ENCODE data around the gene HEXD. TPM values are rescaled to one million over a fixed set of nuclear protein-coding genes. Genes with fewer than 3 reads are reported as not detected.

HEXD gene
- total and polyA plus RNA-seq, 10 of the 15 experiments (the other 5 are each of a cell fraction or from before 2014, with no cell fraction given) = 1.6 to 24.2 (median 7.0) TPM

DNA sequence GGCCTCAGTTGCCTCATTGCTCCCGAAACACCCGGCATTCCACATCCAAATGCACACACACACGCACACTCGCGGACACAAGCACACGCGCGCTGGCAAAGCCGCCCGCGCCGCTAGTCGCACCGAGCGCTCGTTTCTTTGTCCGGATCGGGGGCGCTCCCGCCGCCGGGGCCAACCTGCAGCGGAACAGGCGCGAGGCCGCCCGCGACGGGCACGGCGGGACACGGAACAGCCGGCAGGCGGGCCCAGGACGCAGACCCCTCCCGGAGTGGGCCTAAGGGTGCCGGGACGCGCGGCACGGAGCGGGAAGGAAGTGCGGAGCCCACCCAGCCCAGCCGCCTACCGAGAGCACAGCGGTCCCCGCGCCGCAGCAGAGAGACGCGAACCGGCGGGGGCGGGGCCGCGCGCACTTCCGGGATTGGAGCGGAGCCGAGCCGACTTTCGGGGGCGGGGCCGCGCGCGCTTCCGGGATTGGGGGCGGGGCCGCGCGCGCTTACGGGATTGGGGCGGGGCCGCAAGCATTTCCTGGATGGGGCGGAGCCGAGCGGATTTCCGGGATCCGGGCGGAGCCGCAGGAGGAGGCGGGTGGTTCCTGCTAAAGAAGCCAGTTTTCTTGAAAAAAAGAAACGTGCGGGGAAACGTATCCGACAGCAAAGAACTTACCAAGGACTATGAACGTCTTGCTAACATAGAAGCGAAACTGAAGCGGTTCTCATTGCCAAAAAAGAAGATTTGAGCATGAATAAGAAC lies 32.4 kb downstream of the HEXD start, which contains the start of gene CYBC1 (continued):
- 0 out of 2 replicates have a peak, but pooled peaks have one; percentile 47 for TF ChIP-seq CHD2 (IDR thresholded peaks at IDR 0.05; ENCODE audit: borderline replicate concordance, low read depth, low read length)
- TF ChIP-seq, protein P1, sequence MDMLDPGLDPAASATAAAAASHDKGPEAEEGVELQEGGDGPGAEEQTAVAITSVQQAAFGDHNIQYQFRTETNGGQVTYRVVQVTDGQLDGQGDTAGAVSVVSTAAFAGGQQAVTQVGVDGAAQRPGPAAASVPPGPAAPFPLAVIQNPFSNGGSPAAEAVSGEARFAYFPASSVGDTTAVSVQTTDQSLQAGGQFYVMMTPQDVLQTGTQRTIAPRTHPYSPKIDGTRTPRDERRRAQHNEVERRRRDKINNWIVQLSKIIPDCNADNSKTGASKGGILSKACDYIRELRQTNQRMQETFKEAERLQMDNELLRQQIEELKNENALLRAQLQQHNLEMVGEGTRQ (IDR thresholded peaks at IDR 0.05; ENCODE audit: borderline replicate concordance, low read depth, low read length) = no peak
- TF ChIP-seq PAX5 (IDR thresholded peaks at IDR 0.05; ENCODE audit: borderline replicate concordance, low read depth, low read length) = no peak
- peak; percentile 87 for TF ChIP-seq POLR2AphosphoS5 (IDR thresholded peaks at IDR 0.05; ENCODE audit: low read length)
- TF ChIP-seq SRF (IDR thresholded peaks at IDR 0.05; ENCODE audit: low read depth in 2 of 2, low read length in 2 of 2) = 0 out of 4 replicates have a peak, but pooled peaks of 1 of the 2 experiments have one; percentile 39
- no peak for TF ChIP-seq NBN (IDR thresholded peaks at IDR 0.05)
- TF ChIP-seq, protein P2, sequence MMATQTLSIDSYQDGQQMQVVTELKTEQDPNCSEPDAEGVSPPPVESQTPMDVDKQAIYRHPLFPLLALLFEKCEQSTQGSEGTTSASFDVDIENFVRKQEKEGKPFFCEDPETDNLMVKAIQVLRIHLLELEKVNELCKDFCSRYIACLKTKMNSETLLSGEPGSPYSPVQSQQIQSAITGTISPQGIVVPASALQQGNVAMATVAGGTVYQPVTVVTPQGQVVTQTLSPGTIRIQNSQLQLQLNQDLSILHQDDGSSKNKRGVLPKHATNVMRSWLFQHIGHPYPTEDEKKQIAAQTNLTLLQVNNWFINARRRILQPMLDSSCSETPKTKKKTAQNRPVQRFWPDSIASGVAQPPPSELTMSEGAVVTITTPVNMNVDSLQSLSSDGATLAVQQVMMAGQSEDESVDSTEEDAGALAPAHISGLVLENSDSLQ (IDR thresholded peaks at IDR 0.05) = no peak
- TF ChIP-seq HDAC6 (IDR thresholded peaks at IDR 0.05; ENCODE audit: unreplicated experiment) = no peak
- no peak for TF ChIP-seq RCOR1 (conservative IDR thresholded peaks at IDR 0.05; ENCODE audit: low read depth, low read length)
- TF ChIP-seq JUNB (IDR thresholded peaks at IDR 0.05) = no peak
- TF ChIP-seq, protein P3, sequence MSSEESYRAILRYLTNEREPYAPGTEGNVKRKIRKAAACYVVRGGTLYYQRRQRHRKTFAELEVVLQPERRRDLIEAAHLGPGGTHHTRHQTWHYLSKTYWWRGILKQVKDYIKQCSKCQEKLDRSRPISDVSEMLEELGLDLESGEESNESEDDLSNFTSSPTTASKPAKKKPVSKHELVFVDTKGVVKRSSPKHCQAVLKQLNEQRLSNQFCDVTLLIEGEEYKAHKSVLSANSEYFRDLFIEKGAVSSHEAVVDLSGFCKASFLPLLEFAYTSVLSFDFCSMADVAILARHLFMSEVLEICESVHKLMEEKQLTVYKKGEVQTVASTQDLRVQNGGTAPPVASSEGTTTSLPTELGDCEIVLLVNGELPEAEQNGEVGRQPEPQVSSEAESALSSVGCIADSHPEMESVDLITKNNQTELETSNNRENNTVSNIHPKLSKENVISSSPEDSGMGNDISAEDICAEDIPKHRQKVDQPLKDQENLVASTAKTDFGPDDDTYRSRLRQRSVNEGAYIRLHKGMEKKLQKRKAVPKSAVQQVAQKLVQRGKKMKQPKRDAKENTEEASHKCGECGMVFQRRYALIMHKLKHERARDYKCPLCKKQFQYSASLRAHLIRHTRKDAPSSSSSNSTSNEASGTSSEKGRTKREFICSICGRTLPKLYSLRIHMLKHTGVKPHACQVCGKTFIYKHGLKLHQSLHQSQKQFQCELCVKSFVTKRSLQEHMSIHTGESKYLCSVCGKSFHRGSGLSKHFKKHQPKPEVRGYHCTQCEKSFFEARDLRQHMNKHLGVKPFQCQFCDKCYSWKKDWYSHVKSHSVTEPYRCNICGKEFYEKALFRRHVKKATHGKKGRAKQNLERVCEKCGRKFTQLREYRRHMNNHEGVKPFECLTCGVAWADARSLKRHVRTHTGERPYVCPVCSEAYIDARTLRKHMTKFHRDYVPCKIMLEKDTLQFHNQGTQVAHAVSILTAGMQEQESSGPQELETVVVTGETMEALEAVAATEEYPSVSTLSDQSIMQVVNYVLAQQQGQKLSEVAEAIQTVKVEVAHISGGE (CRISPR knock-in tag; IDR thresholded peaks at IDR 0.05) = no peak
- TF ChIP-seq, protein P4, sequence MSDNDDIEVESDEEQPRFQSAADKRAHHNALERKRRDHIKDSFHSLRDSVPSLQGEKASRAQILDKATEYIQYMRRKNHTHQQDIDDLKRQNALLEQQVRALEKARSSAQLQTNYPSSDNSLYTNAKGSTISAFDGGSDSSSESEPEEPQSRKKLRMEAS (IDR thresholded peaks at IDR 0.05; ENCODE audit: low read depth, low read length) = peak; percentile 66; the same call in 1 of the 2 replicates
- no peak for TF ChIP-seq TCF7 (IDR thresholded peaks at IDR 0.05; ENCODE audit: borderline replicate concordance)
- TF ChIP-seq SIX5 (IDR thresholded peaks at IDR 0.05; ENCODE audit: low read depth, low read length, severe bottlenecking) = no peak
- 0 out of 2 replicates have a peak, but pooled peaks have one; percentile 6 for TF ChIP-seq YY1 (IDR thresholded peaks at IDR 0.05; ENCODE audit: low read depth, low read length)
- 0 out of 2 replicates have a peak, but pooled peaks have one; percentile 17 for TF ChIP-seq ATF7 (IDR thresholded peaks at IDR 0.05; ENCODE audit: low read depth)
- TF ChIP-seq, protein P5, sequence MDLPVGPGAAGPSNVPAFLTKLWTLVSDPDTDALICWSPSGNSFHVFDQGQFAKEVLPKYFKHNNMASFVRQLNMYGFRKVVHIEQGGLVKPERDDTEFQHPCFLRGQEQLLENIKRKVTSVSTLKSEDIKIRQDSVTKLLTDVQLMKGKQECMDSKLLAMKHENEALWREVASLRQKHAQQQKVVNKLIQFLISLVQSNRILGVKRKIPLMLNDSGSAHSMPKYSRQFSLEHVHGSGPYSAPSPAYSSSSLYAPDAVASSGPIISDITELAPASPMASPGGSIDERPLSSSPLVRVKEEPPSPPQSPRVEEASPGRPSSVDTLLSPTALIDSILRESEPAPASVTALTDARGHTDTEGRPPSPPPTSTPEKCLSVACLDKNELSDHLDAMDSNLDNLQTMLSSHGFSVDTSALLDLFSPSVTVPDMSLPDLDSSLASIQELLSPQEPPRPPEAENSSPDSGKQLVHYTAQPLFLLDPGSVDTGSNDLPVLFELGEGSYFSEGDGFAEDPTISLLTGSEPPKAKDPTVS (IDR thresholded peaks at IDR 0.05; ENCODE audit: low read depth, low read length) = no peak
- TF ChIP-seq, protein P6, sequence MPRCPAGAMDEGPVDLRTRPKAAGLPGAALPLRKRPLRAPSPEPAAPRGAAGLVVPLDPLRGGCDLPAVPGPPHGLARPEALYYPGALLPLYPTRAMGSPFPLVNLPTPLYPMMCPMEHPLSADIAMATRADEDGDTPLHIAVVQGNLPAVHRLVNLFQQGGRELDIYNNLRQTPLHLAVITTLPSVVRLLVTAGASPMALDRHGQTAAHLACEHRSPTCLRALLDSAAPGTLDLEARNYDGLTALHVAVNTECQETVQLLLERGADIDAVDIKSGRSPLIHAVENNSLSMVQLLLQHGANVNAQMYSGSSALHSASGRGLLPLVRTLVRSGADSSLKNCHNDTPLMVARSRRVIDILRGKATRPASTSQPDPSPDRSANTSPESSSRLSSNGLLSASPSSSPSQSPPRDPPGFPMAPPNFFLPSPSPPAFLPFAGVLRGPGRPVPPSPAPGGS (IDR thresholded peaks at IDR 0.05; ENCODE audit: borderline replicate concordance, insufficient read depth, low read depth, low read length, poor library complexity, severe bottlenecking) = no peak
- no peak for TF ChIP-seq POU2F2 (IDR thresholded peaks at IDR 0.05; ENCODE audit: borderline replicate concordance, low read depth, low read length)
- TF ChIP-seq CREB1 (IDR thresholded peaks at IDR 0.05; ENCODE audit: low read depth) = peak; percentile 64

Measured in GM12878 (cell line).